Smooth muscle cell of the pulmonary artery (primary cell): ENCODE measurements around the gene TMEM150B. TPM values are rescaled to one million over a fixed set of nuclear protein-coding genes. Genes with fewer than 3 reads are reported as not detected.

Source experiments
- total RNA-seq: library from RNA; depleted of rRNA; stranded (reverse); fragments of >200 nt; gene quantifications from 2 replicates; pipeline ENCODE4 v1.2.3, GENCODE V29; 2014

Gene TMEM150B, protein sequence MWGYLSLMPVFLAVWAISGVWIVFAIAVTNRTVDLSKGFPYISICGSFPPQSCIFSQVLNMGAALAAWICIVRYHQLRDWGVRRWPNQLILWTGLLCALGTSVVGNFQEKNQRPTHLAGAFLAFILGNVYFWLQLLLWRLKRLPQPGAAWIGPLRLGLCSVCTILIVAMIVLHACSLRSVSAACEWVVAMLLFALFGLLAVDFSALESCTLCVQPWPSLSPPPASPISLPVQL
- total RNA-seq: not detected in 2 replicates

DNA sequence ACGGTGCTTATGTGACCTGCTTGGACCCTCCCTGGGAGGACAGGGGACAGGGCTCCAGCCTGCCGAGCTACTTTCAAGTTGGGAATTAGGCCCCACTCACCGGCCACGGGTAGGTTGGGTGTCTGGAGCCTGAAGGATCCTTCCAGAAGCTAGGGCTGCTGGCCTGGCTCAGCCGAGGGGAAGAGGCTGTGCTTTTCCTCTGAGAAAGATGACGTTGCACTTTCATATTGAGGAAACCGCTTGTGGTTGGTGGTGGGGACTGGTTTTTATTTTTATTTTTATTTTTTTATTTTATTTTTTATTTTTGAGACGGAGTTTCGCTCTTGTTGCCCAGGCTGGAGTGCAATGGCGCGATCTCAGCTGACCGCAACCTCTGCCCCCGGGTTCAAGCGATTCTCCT is at the start of gene TMEM150B:
Gene TMEM150B, minus strand, starts transcription at position 170 of the 400 bp plus-strand sequence. CDS start 4,305 bp downstream, outside the sequence.

DNA sequence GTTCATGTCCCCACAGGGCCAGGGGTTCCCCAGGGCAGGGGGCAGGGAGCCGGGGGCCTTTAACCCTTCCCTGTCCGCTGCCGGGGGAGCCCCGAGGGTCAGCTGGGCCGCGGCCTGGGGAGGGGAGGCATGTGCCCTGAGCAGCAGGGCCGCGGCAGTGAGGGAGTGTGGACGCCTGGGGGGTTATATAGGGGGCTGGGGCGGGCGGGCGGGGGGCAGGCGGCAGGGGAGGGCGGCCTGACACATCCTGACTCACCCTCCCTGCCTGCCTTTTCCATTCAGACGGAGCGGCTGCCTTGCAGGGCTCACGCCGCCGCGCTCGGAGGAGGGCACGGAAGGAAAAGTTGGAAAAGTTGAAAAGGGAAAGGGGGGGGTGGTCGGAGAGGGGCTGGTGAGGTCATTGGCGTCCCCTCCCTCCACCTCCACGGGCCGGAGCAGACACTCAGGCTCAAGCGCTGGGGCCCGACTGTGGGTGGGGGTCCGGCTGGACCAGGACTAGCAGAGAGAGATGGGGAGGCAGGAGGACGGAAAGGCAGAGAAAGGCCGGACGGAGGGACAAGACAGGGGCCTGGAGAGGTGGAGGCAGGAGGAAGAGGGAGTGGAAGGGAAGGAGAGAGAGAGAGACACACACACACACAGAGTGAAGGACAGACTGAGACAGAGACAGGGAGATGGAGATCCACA is 45.3 kb upstream of the TMEM150B start, which contains the start of gene IL11:
Gene IL11, minus strand, starts transcription at position 159 of the 684 bp plus-strand sequence. Its CDS starts 153 bp downstream, at position 6.

DNA sequence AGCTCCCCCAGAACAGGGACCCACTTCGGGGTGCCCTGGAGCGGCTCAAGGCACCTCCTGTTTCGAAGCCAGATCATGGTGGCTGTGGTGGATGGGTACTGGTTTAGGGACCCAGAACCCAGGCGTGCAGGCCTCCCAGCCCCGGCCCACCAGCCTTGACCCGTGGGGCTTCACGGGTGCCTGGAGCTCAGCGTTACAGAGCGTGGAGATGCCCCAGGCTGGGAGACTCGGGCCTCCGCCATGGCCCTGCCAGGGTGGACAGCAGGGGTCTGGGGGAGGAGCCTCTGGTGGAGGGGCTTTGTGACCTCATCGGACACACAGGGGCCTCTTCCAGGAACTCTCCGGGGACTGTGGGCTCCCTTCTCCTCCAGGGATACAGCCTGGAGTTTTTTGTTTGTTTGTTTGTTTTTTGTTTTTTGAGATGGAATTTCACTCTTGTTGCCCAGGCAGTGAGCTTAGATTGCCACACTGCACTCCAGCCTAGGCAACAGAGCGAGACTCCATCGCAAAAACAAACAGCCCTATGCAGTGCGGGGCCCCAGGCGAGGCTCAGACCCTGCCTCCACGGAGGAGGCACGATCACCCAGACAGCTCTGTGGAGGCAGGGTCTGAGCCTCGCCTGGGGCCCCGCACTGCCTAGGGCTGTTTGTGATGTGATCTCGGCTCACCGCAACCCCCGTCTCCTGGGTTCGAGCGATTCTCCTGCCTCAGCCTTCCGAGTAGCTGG is 38.0 kb upstream of the TMEM150B start, which contains the start of gene GARIN5B:
Gene GARIN5B, minus strand, starts transcription at position 271 of the 727 bp plus-strand sequence. Its CDS starts 194 bp downstream, at position 77.

DNA sequence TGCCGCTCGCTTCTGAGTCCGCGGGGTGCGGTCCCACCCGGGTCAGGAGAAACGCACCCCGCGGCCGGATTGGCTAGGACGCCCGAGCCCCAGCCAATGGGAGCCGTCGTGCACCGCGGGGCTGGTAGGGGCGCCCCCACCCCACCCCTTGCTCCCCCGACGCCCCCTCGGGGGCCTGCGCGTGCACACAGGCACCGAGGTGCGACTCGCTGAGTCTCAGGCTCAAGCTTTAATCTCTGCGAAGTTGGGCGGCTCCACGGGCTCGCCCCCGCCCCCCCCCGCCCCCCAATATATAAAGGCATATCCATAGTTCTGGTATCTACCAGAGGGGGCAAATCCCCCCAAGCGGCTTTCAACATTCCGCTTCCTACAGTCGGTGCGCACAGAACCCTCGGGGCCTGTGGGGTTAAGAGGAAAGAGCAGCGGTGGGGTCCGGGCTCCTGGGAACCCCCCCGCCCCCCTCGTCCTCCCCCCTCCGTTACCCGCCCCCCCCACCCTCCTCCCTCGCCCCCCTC is 29.6 kb upstream of the TMEM150B start, which contains the start of gene COX6B2:
Gene COX6B2, minus strand, starts transcription at position 22 of the 515 bp plus-strand sequence. CDS start 198 bp downstream, outside the sequence.

DNA sequence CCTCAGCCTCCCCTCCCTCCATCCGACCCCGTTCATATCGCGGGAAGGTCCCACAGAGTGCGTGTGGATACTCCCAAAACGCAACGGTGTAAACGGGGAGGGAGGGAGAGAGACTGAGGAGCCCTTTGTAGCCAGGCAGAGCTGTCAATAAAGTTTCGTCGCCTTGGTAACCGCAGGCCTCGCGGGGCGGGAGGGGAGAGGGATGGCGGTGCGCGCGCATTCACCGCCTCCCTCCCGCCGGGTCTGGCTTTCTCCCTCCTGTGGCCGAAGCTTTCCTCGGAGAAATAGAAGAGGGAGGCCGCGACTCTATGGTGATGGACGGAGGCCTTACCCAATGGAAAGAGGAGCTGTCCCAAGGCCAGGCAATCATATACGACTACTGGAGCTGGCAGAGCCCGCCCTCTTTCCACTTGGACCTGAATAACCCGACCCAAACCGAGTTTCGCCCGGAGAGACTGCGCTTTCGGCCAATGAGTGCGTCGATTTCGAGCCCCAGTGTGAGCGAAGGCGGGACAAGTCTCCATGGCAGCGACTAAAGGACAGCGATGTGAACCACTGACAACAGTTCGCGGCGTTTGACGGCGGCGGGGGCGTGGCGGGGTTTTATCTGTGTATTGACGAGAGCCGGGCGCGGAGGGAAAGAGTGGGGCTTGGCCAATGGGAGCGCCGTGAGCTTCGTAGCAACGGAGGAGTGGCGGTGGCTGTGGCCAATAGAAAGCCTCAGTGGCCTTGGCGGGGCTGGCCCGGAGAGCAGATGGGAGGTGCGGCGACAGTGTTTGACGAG is 14.2 kb upstream of the TMEM150B start, which contains the start of gene KMT5C:
Gene KMT5C, plus strand, starts transcription at position 772 of the 784 bp plus-strand sequence. CDS start 2,061 bp downstream, outside the sequence.

DNA sequence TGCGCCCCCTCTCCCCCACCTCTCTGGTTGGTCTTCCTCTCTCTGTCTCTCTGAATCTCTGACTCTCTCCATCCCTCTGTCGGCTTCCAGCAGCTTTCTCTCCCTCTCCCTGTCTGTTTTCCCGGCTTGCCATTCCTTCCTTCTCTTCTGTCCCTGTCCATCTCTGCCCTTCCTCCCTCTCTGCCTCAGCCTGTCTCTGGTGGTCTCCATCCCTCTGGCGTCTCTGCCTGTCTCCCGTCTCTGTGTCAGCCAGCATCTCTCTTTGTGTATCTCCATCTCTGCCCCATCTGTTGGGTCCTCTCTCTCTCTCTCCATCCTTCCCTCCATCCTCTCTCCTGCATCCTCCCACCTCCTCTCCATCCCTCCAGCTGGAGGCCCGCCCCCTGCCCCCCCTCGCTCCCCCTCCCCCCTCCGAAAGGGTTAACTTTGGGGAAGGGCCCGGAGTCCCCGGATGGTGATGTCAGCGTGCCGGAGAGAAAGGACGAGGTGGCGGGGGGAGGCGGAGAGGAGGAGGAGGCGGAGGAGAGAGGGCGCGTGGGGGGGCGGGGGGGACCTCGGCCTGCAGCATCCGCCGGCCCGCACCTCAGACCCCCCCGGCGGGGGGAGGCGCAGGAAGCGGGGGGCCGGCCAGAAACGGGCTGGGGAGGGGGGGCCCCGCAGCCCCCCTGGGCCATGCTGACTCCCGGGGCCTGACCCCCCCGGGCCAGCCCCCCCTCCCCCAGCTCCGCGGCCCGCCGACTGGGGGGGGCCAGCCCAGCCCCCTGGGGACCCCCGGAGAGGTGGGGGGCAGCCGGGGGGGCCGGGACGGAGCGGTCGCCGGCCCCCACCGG is 41.4 kb downstream of the TMEM150B start, which contains the start of gene BRSK1:
Gene BRSK1, plus strand, starts transcription at position 450 of the 830 bp plus-strand sequence. CDS start 446 bp downstream, outside the sequence.

DNA sequence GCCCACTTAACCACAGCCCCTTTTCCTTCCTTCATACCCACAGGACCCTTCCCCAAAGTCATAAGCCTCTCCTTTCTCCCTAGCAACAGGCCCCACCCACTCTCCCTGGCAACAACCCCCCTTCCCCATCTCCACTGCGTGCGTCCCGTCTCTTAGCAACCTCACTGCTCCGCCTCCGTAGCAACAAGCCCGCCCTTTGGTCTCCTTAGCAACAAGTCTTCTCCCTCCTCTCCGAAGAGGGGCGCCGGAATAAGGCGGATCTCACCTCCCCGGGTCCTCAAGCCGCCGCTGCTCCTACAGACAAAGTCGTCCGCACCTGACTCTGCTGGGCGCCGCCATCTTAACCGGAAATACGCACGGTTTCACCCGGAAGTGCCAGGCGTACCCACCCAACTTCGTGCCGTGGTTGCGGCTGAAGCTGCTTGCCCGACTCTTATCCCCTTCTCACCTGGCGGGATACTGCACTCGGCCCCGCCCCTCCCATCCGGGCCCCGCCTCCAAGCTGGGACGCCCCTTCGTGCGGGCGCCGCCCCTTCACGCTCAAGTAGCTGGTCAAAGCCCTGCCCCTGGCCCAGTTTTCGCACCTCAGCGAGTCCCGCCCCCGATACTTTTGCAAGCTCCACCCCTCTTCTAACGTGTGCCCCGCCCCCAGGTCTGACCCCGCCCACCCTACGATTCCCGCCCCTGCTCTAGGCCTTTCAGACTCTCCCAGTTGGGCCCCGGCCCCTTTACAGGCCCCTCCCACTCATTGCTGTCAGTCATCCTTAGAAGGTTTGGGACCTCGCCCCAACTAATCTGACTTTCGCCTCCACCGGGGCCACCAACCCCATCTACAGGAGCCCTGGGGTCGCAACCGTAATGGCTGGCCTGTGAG is 45.1 kb downstream of the TMEM150B start, which contains the start of gene HSPBP1:
Gene HSPBP1, minus strand, starts transcription at position 341 of the 874 bp plus-strand sequence. CDS start 502 bp downstream, outside the sequence.

Other genes with a start within 250 kb of the TMEM150B start
- 0.07 and 0.96 TPM in 2 replicates for gene EPS8L1, start 249.5 kb downstream of the TMEM150B start, total RNA-seq
- gene PPP1R12C, start 207.7 kb downstream of the TMEM150B start, total RNA-seq: 34.5 and 56.5 TPM in 2 replicates
- 1.1 and 2.4 TPM in 2 replicates for gene TNNT1, start 176.1 kb downstream of the TMEM150B start, total RNA-seq
- gene TNNI3, start 167.6 kb downstream of the TMEM150B start, total RNA-seq: not detected in 2 replicates
- 0.07 and 0.10 TPM in 2 replicates for gene DNAAF3, start 158.7 kb downstream of the TMEM150B start, total RNA-seq
- 0.13 TPM in 1 of 2 replicates, not detected in the other for gene SYT5, start 145.1 kb downstream of the TMEM150B start, total RNA-seq
- 1.9 and 5.7 TPM in 2 replicates for gene PTPRH, start 115.8 kb downstream of the TMEM150B start, total RNA-seq
- 2.3 and 2.8 TPM in 2 replicates for gene TMEM86B, start 96.6 kb downstream of the TMEM150B start, total RNA-seq
- gene PPP6R1, start 66.3 kb downstream of the TMEM150B start, total RNA-seq: 45.7 and 65.7 TPM in 2 replicates
- gene HSPBP1, start 45.2 kb downstream of the TMEM150B start, total RNA-seq: 21.6 and 27.4 TPM in 2 replicates
- 10.8 and 10.9 TPM in 2 replicates for gene BRSK1, start 41.3 kb downstream of the TMEM150B start, total RNA-seq
- gene KMT5C, start 14.5 kb upstream of the TMEM150B start, total RNA-seq: 5.0 and 7.8 TPM in 2 replicates
- gene COX6B2, start 29.4 kb upstream of the TMEM150B start, total RNA-seq: not detected in 2 replicates
- gene GARIN5B, start 37.9 kb upstream of the TMEM150B start, total RNA-seq: 0.10 TPM in 1 of 2 replicates, not detected in the other
- gene IL11, start 45.1 kb upstream of the TMEM150B start, total RNA-seq: 4.1 and 13.9 TPM in 2 replicates
- not detected in 2 replicates for gene TMEM190, start 51.5 kb upstream of the TMEM150B start, total RNA-seq
- 0.23 and 0.39 TPM in 2 replicates for gene TMEM238, start 59.0 kb upstream of the TMEM150B start, total RNA-seq
- gene RPL28, start 60.6 kb upstream of the TMEM150B start, total RNA-seq: 184 and 218 TPM in 2 replicates
- 66.7 and 71.0 TPM in 2 replicates for gene UBE2S, start 82.4 kb upstream of the TMEM150B start, total RNA-seq
- not detected in 2 replicates for gene SHISA7, start 118.0 kb upstream of the TMEM150B start, total RNA-seq
- gene ISOC2, start 136.3 kb upstream of the TMEM150B start, total RNA-seq: 36.7 and 40.1 TPM in 2 replicates
- gene C19orf85, start 139.4 kb upstream of the TMEM150B start, total RNA-seq: not detected in 2 replicates
- 1.2 and 2.7 TPM in 2 replicates for gene ZNF628, start 151.3 kb upstream of the TMEM150B start, total RNA-seq
- 13.7 and 20.4 TPM in 2 replicates for gene NAT14, start 159.8 kb upstream of the TMEM150B start, total RNA-seq
- gene SSC5D, start 163.1 kb upstream of the TMEM150B start, total RNA-seq: 39.3 and 40.5 TPM in 2 replicates
- gene SBK2, start 211.8 kb upstream of the TMEM150B start, total RNA-seq: 0.13 TPM in 1 of 2 replicates, not detected in the other
- gene SBK3, start 220.2 kb upstream of the TMEM150B start, total RNA-seq: 0.07 TPM in 2 replicates